Stimulated activated CD4-positive, alpha-beta T cell treated with anti-CD3 and anti-CD28 coated beads, TNF-alpha, amount 100 ng/mL, for 48 hours (primary cell): ENCODE data around the gene FNBP1.

Source experiments
- DNase-seq, 3 donors: peaks; one replicate each; pipeline ENCODE4 v3.0.0-alpha.2; 2020; ENCODE audit warnings: low read depth in 3 of 3

Gene FNBP1

GRCh38 chr9:130045725-130046450 lies 2.9 kb upstream of the FNBP1 start:
- DNase-seq: no peak

GRCh38 chr9:130043654-130044623 lies 950 bp upstream of the FNBP1 start:
- DNase-seq: no peak

- DNase-seq: no peak
These were observed 544 bp downstream of the FNBP1 start for GRCh38 chr9:130042406-130042884.

GRCh38 chr9:130041648-130042405 lies 1.2 kb downstream of the FNBP1 start:
- DNase-seq: no peak

- no peak for DNase-seq
These were observed 1.9 kb downstream of the FNBP1 start for GRCh38 chr9:130040984-130041647.

GRCh38 chr9:130039528-130040147 lies 3.4 kb downstream of the FNBP1 start:
- no peak for DNase-seq

- DNase-seq: no peak
These were observed 6.9 kb downstream of the FNBP1 start for GRCh38 chr9:130036099-130036498.

- no peak for DNase-seq
These were observed 8.4 kb downstream of the FNBP1 start for GRCh38 chr9:130034570-130034969.

GRCh38 chr9:130030651-130031127 lies 12.3 kb downstream of the FNBP1 start:
- DNase-seq: no peak

- no peak for DNase-seq
These were observed 13.6 kb downstream of the FNBP1 start for GRCh38 chr9:130029223-130029973.

GRCh38 chr9:130028493-130029222 lies 14.3 kb downstream of the FNBP1 start:
- no peak for DNase-seq

GRCh38 chr9:130027533-130028365 lies 15.2 kb downstream of the FNBP1 start:
- DNase-seq: no peak

GRCh38 chr9:130026583-130027340 lies 16.2 kb downstream of the FNBP1 start:
- no peak for DNase-seq

- no peak for DNase-seq
These were observed 18.4 kb downstream of the FNBP1 start for GRCh38 chr9:130024597-130024994.

GRCh38 chr9:130023994-130024596 lies 18.9 kb downstream of the FNBP1 start:
- no peak for DNase-seq

- DNase-seq: no peak
These were observed 19.7 kb downstream of the FNBP1 start for GRCh38 chr9:130023144-130023787.
